HK-2 (cell line): ENCODE results near the gene C11orf98.
"Not testable (repeated sequence)": the region's sequence is repeated elsewhere in the genome, so short reads cannot be mapped to it uniquely, and the experiment has no call there.

Experiments used
- DNase-seq: peaks from one replicate; pipeline ENCODE4 v3.0.0-alpha.2; 2018; ENCODE audit not compliant: unreplicated experiment

The C11orf98 gene

DNA sequence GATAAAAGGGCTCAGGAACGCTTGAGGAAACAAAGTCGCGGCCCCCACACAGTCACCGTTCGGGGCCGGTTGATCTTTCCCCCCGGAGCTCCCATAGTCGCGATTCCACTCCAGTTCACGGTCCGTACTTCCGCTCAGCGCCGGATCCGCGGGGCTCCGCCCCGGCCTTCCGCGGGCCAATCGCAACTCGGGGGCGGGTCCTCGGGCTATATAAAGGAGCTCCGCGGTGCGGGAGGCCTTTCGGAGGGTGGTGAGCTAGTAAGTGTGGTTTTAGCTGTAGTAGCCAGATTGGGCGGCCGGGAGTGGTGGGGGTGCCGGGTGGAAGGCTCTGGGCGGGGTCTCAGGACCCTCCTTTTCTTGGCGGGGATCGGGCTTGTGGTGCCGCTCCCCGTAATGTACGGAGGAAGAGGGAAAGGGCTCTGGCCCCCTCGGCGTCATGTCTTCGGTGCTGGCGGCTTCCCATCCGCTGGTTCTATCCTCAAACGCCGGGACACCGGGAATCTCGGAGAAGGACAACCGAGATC, at the start of gene C11orf98, which contains the start of gene CSKMT:
Gene C11orf98 (minus strand): TSS at position 136 of the 524 bp plus-strand sequence. CDS start 41 bp downstream, at position 95.
Gene CSKMT (plus strand): TSS at position 238 of the 524 bp plus-strand sequence. CDS start 568 bp downstream, outside the sequence.
- DNase-seq, result peak; percentile 93

DNA sequence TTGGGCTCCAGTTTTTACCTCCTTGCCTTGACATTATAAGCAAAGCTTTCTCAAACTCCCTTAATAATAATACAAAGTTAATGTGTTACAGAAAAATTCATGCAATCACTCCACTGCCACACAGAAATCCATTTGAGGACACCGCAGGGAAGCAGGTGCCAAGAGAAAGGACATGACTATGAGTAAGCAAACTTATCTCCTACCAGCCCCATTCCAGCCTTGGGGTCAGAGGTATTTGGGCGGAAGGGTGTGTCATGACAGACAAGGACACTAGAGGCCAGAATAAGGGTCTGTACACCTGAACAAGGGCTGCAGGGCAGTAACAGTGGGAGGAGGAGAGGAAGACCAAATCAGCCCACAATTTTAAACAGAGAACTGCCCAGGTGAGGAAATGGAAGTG, 48.3 kb upstream of the C11orf98 start:
- DNase-seq, result no peak

DNA sequence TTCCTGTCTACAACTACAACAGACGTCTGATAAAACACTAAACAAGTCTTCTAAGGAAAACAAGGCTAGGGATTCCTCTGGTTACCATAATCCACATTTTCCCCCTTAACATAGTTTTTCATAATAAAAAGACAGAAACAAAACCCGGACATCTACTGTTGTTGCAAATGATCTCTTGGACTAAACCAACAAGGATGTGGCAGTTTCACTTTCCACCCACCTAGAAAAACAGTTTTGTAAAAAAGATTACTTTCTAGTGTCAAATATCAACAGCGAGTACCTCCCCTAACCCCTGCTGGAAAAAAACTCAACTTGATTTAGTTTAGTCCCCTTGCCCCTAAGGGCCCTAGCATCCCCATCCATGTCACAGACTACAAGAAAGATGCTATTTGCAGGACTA, 47.9 kb upstream of the C11orf98 start:
- no peak for DNase-seq

DNA sequence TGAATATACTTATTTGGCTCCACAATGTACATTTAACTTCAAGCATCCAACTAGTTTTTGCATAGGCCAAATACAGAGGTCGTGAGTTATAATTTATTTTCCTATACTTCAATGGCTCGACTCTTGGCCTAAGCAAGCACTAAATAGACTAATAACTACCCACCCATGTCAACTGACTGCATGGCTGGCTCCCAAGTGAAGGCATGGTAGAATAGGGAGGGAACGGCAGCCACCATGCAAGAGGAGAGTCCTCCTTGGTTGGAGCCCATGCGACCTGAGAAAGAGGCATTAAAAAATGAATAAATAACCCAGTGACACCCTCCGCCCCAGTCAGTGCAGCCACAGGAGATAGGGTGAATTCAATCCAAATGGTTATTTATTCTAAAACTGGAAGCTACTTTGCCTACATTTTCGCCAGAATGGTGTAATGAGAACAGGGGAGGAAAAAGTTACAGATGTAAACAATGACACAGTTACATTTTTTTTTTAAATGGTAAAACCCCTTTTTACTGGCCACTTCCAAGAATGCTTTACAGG, 47.3 kb upstream of the C11orf98 start:
- no peak for DNase-seq

DNA sequence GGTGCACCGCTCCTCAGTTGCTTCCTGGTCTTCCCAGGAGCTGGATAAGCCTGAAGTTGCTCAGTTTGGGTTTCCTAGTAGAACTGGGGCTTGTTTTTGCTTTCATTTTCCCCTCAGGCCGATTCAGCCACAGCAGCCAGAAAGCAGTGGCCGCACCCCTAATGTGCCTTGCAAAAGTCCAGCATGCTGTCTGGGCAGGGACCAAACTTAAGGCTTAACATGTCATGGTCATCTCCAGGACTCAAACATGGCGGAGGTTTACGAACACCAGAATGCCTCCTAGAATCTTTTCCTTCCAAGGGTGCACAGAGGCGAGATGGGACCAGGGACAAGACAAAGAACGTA, 45.0 kb upstream of the C11orf98 start:
- DNase-seq, result no peak

DNA sequence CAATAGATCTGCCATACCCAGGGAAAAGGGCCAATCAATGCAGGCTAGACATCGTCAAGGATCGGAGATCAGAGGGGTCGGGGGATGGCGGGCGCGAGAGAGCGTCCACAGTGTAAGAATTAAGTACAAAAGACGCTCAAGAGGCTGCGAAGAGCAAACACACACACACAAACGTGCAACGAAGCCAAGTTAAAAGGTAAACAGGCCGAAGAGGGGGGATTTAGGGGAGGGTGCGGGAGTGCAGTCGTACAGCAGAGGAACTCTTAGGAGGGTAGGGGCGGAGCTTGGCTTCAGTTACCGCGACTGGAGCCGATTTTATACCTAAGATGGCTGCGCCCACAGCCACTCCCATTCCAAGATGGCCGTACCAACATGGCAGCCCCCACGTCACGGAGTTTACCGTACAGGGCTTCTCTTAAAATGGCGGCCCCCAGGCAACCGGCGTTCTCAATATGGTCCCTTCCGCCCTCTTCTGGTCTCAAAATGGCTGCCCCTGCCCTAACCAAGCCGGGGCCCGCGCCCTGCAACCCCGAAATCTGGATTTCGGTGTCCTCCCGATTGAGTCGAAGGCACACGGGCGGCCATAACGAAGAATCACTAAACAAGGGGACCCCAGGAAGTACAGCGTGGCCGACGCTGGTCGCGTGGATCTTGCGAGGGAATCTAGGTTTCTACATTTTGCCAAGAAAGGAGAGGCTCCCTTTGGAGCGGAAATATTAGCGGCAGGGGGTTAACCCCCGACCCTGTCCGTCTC, 44.4 kb upstream of the C11orf98 start:
- DNase-seq, result no peak

DNA sequence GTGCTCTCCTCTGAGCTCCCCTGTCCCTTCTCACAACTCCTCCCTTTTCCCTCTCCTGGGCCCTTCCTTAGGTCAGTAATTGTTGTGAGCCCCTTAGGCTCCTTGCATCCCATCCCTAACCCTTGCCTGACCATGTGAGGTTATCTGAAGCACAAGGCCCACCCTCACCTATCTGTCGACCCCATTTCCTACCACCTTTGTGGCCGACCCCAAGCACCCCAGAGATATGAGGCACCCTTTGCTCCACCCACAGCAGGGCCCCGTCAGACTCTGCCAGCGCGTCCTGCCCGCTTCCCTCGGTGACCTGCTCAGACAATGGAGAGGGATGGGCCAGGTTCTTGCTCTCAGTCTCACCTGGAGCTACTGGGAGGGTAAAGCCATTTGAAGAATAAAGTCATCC, 43.8 kb upstream of the C11orf98 start:
- no peak for DNase-seq

DNA sequence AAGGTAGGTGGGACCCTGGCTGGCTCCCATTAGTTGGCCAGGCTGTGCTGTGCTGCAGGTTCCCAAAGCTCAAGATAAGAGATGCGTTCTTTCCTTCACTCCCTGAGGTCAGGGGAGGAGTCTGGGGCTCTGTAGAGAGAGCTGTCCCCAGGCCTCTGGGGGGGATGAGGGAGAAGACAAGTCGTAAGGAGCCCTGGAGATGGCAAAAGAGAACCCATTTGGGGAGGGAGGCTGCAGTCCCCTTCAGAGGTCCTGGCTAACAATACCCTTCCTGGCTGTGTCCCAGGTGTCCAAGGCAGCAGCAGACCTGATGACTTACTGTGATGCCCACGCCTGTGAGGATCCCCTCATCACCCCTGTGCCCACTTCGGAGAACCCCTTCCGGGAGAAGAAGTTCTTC, 43.4 kb upstream of the C11orf98 start:
- DNase-seq, result no peak

DNA sequence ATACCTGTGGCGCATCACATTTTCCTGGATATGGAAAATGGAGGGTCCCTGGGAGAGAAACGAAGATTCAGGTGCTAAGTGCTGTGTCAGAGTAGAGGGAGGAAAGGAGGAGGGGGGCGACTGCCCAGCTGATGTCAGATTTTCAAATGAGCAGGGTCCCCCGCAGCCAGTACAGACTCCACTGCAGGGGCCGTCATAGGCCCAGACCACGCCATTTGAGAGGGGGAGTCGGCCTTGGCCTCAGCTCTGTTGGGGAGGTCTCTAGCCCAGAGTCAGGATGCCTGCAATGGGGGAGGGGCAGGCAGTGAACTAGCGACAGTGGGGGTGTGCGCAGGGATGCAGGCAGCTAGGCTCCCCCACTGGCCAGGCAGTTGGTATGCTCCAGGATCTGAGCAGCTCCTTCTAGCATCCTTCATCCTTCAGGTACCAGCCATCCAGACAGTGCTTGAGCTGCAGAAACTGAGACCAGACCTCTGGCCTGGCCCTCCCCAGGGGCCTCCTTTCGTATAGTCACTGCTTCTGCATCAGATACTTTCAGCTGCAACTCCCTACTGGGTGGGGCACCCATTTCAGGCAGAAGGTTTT, 42.4 kb upstream of the C11orf98 start, which contains the start of the genes BSCL2 and GNG3:
Gene BSCL2 (minus strand): TSS at position 148 of the 585 bp plus-strand sequence. CDS start 229 bp downstream, outside the sequence.
Gene GNG3 (plus strand): TSS at position 400 of the 585 bp plus-strand sequence. CDS start 620 bp downstream, outside the sequence.
- DNase-seq, result no peak

DNA sequence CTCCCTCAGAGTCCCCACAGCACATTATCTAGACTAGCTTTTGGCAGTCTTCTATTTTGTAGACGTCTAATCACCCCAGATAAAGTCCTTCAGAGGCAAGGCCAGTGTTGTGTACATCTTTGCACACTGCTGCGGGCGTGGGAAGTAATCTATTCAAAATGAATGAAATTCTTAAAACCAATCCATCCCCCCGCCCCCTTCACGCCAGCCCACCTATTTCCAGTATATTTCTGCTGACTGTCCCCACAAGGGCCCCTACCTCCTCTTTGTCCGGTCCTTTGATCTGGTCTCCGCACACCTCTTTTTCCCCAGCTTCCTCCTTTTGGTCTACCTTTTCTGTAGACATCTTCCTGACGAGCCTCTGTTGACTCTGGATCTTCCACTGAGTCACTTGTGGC, 41.8 kb upstream of the C11orf98 start:
- no peak for DNase-seq

DNA sequence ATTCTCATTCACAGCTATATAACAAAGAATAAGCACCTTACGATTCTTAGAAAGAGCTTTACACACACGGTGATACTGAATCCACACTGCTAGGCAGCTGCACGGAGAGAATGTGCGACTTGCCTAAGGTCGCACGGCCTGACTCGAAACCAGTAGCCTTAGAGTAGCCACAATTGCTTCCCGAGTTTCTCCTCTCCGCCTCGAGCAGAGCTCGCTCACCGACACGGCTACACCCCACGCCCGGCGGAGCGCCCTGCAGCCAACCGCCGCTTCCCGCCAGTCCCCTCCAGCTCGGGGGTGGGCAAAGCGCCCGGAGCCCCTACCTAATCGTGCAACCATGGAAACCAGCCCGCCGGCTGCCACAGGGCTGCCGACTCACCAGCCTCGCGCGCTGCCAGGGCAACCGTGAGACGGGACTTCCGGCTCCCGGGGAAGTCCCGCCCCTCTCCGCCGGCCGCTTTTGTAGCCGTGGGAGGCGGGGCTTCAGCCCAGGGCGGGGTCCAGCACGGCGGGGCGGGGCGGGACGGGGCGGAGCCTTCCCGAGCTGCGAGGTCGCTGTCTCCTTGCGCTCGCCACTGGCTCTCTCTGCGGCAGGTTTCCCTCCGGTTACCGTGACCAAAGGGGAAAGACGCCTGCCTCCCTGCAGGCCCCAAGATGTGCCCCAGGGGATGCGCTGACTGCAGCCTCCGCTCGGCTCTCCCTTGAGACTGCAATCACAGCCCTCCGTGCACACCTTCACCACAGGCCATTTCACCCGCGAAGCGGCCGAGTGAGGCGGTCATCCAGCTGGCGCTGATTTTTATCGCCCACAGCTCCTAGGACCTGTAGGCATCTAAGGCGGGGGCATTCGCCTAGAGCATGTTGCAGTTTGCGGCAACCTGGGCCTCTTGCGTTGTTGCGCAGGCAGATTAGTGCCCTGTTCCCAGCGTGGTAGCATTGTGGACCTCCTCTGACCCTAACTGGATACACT, 41.2 kb upstream of the C11orf98 start:
- DNase-seq, result peak; percentile 88

DNA sequence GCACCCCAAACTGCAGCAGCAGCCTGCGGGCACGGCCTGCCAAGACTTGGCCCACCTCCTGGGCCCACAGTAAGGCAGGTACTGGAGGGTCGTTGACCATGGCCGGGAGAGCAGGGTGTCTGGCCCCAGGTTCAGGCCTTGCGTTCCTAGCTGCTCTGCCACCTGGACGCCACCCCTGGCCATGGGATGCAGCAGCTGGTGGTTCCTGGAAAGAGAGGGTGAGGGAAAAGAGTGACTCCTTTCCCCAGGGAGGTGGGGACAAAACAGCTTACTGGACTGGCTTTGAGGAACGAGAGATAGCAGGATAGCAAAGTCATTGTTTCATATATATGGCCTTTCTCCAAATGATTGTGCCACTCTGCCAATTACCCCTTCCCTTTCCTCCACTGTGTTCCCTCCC, 40.4 kb upstream of the C11orf98 start:
- DNase-seq, result no peak

DNA sequence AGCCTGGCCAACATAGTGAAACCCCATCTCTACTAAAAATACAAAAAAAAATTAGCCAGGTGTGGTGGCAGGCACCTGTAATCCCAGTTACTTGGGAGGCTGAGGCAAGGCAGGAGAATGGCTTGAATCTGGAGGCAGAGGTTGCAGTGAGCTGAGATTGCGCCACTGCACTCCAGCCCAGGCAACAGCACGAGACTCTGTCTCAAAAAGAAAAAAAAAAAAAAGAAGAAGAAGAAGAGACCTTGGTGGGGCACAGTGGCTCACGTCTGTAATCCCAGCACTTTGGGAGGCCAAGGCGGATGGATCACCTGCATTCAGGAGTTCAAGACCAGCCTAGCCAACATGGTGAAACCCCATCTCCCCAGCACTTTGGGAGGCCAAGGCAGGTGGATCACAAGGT, 38.9 kb upstream of the C11orf98 start:
- not testable (repeated sequence) for DNase-seq

DNA sequence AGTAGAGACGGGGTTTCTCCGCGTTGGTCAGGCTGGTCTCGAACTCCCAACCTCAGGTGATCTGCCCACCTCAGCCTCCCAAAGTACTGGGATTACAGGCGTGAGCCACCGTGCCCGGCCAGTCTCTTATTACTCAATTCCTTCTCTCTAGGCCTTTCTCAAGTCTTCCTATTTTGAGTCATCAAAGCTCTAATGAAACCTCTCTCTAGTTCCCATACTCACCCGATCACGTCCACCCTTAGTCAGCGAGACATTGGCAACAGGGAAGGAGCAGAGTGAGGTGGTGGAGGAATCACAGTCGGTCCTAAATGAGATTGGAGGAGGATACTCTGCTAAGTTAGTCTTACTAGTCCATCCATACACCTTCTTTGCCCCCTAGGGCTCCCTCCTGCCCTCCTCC, 37.2 kb upstream of the C11orf98 start:
- DNase-seq, result no peak

DNA sequence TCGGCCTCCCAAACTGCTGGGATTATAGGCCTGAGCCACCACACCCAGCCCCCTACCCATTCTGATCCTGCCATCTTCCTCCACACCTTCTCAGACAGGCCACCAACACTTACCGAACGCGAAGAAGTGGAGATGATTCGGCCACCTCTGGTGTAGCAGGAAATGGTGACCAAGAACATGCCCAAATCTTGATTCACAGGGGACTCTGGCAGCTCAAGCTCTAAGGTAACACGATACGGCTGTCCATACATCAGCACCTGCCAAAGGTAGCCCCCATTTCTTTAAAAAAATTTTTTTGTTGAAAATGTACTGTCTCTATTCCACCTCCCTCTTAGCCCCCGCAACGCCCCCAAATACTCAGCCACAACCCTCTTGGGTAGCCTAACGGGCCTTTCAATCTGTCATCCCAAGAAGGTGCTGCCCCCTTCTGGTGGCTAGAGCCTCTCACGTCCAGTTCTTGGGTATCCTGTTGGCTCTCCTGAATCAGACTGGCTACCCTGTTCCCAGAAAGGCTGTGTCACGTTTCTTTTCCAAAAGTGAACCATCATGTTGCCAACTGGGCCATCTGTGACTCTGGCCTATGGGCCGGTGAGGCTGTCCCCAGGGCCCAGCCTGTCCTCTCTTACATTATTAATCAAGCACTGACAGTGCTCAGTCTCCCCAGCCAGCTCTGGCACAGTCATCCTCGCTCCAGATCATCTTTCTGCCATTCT, 29.6 kb upstream of the C11orf98 start:
- peak; percentile 49 for DNase-seq

DNA sequence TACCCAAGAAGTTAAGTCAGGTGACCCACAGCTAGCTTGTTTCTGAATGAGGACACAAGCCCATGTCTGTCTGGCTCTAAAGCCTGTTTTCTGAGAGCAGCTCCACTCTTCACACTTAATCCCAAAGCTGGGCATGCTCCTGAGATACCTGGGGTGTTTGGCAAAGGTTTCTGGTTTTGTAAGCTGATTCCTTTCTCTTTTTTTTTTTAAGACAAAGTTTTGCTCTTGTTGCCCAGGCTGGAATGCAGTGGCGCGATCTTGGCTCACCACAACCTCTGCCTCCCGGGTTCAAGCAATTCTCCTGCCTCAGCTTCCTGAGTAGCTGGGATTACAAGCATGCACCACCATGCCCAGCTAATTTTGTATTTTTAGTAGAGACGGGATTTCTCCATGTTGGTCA, 28.6 kb upstream of the C11orf98 start:
- DNase-seq, result not testable (repeated sequence)

DNA sequence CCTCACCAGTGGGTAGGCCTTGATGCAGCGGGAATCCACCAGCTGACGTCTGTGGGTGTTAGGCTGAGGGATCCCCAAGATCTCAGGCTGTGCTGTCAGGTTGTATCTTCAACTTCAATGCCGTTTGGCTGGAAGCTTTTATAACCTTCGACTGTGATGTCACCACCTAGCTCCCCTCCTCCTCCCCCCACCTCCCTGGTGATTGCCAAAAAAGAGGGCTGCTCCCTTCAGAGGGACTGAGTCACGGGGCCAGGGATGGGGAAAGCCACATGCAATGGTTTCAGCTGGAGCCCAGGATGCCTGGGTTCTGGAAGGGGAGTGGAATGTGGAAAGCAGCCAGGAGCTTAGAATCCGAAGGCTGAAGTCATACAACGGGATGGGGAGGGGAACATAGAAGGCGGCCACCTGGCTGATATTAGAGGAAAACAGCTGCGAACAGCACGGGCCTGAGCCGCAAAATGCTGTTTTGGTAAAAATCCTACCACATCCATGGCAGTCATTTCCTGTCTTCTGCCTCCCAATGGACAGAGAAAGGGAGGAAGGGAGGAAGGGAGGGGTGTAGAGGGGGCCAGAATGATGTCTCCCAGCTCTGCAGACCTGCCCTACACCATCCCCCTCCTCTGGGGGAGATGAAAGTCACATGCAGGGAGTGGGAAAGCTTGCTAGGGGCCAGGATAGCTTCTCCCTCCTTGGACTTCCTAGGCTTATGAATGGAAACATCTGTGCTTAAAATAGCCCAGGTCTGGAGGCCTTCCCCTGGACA, 24.6 kb upstream of the C11orf98 start, which contains the start of gene LRRN4CL:
Gene LRRN4CL (minus strand): TSS at position 110 of the 763 bp plus-strand sequence. CDS start 1,022 bp downstream, outside the sequence.
- DNase-seq, result no peak

DNA sequence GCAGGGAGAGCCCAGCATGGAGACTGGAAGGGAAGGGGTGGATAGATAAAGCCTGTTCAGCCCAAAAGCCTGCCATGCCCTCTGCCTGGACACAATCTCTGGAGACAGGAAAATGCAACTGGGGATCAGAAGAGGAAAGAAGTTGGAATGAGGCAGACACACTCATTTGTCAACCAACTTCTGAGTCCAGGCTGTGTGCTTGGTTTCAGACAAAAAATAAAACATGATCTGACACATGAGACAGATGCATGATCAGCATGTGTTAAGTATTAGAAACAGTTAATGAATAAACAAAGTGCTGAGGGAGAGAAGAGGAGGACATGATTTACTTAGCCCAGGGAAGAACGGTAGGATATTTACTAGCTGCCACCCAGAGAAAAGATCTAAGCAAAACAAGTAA, 23.5 kb upstream of the C11orf98 start:
- no peak for DNase-seq

DNA sequence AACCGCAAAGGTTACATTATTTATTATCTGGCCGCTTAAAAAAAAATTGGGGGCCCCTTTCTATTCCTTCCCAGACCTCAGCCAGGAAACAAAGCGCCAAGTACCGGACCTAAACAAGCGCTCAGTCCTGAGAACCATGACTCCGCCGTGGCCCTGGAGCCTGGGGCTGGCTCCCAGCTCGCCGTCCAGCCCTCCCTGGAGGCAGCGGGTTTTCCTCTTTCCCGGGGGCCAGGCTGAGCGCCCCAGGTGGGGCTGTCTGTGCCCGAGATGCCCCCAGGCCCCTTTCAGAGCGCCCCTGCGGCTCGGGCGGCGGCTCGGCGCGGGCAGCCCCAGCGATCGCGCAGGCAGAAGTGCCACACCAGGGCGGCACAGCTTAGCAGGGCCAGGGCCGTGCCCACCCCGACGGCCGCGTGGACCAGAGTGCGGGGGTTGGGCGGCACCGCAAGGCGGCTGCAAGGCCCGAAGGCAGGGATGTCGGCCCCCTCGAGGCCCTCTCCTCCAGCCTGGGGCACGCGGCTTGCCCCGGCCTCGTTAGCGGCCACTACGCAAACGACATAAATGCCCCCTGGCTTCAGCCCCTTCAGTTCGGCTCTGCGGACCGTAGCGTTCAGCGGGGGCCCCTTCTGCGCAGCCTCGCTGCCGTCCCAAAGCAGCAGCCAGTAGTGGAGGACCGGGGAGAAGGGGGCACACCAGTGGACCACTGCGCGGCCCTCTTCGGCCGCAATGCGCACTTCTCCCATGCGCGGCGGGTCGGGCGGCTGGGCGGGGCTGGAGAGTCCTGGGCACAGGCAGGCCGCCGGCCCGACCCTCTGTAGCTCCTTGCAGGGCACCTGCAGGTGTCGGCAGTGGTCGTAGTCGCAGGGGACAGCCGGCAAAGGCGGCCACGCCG, 22.7 kb upstream of the C11orf98 start:
- DNase-seq, result no peak
